Measurements from ENCODE around the gene FNBP1L.

Gene FNBP1L

GRCh38 chr1:93578433-93578830 lies 130.5 kb downstream of the FNBP1L start:
- ChIA-PET POLR2A (no interaction called here), CTCF (interaction anchor here (1.2 to 1.4 kb wide), 2 partner anchors 235 to 265 kb away, joined by 5 to 6 read pairs; no protein-coding TSS in a partner anchor)
- TF ChIP-seq, protein P1, sequence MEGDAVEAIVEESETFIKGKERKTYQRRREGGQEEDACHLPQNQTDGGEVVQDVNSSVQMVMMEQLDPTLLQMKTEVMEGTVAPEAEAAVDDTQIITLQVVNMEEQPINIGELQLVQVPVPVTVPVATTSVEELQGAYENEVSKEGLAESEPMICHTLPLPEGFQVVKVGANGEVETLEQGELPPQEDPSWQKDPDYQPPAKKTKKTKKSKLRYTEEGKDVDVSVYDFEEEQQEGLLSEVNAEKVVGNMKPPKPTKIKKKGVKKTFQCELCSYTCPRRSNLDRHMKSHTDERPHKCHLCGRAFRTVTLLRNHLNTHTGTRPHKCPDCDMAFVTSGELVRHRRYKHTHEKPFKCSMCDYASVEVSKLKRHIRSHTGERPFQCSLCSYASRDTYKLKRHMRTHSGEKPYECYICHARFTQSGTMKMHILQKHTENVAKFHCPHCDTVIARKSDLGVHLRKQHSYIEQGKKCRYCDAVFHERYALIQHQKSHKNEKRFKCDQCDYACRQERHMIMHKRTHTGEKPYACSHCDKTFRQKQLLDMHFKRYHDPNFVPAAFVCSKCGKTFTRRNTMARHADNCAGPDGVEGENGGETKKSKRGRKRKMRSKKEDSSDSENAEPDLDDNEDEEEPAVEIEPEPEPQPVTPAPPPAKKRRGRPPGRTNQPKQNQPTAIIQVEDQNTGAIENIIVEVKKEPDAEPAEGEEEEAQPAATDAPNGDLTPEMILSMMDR (IDR thresholded peaks at IDR 0.05; ENCODE audit: insufficient read depth, low read length, missing control alignments): no peak
- DNase-seq (ENCODE audit: low read depth, low spot score): no peak
- H3K4me3 ChIP-seq (ENCODE audit: low read depth, low read length): no peak overlapping the region

GRCh38 chr1:93578911-93579825 lies 131.2 kb downstream of the FNBP1L start:
- no peak for DNase-seq (ENCODE audit: low read depth, low spot score)
- POLR2A ChIA-PET: interaction anchor here (1.1 kb wide), 1 partner anchor 36 kb away, joined by 3 read pairs; no protein-coding TSS in a partner anchor
- TF ChIP-seq, protein P1 (IDR thresholded peaks at IDR 0.05; ENCODE audit: insufficient read depth, low read length, missing control alignments): no peak
- H3K4me3 ChIP-seq (ENCODE audit: low read depth, low read length): no peak overlapping the region
- CTCF ChIA-PET: interaction anchor here (0.7 to 2.6 kb wide), 8 partner anchors 9 to 265 kb away, joined by 3 to 13 read pairs (median 6); no protein-coding TSS in a partner anchor

DNA sequence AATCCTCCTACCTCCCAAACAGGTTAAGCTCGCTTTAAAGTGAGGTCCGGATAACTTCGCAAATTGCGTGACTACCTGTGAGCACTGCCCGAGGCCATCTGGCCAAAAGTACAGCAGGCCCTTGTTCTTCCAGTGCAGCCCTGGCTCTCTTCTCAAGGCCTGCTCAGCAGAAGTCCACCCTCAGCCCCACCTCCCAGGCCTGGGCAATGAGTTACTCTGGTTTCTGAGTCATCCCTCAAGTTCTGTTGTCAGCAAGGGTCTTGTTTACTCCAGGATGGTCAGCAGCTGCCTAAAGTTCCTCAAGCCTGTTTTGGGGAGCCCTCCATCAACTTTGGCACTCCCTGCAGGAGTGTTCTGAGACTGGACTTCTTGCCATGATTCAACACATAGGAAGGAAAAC lies 132.0 kb downstream of the FNBP1L start:
- TF ChIP-seq, protein P1 (IDR thresholded peaks at IDR 0.05; ENCODE audit: insufficient read depth, low read length, missing control alignments): no peak
- H3K4me3 ChIP-seq (ENCODE audit: low read depth, low read length): no peak overlapping the region
- DNase-seq (ENCODE audit: low read depth, low spot score): peak; percentile 64
- CTCF ChIA-PET: interaction anchor here (0.6 to 2.6 kb wide), 9 partner anchors 8 to 275 kb away, joined by 3 to 13 read pairs (median 4); no protein-coding TSS in a partner anchor
- POLR2A ChIA-PET: interaction anchor here (1.1 kb wide), 1 partner anchor 35 kb away, joined by 3 read pairs; no protein-coding TSS in a partner anchor

- no peak for DNase-seq (ENCODE audit: low read depth, low spot score)
- H3K4me3 ChIP-seq (ENCODE audit: low read depth, low read length): no peak overlapping the region
- TF ChIP-seq, protein P1 (IDR thresholded peaks at IDR 0.05; ENCODE audit: insufficient read depth, low read length, missing control alignments): no peak
- ChIA-PET CTCF (interaction anchor here (0.8 to 2.6 kb wide), 8 partner anchors 10 to 262 kb away, joined by 3 to 13 read pairs (median 3); no protein-coding TSS in a partner anchor), POLR2A (no interaction called here)
Observed at GRCh38 chr1:93581917-93582850, 134.3 kb downstream of the FNBP1L start.

- H3K4me3 ChIP-seq (ENCODE audit: low read depth, low read length): no peak overlapping the region
- ChIA-PET CTCF (interaction anchor here (0.7 kb wide), 1 partner anchor 229 kb away, joined by 3 read pairs; no protein-coding TSS in a partner anchor), POLR2A (no interaction called here)
- DNase-seq (ENCODE audit: low read depth, low spot score): no peak
- TF ChIP-seq, protein P1 (IDR thresholded peaks at IDR 0.05; ENCODE audit: insufficient read depth, low read length, missing control alignments): no peak
Observed at GRCh38 chr1:93584261-93585003, 136.5 kb downstream of the FNBP1L start.
